GM18502 (cell line): Measurements from ENCODE around the gene VMAC.

ENCODE experiments used
- ATAC-seq: cut with Tn5 transposase; IDR thresholded peaks from one replicate; pipeline ENCODE4 v1.9.1; 2021; ENCODE audit warnings: mild to moderate bottlenecking; ENCODE audit not compliant: unreplicated experiment, poor library complexity

VMAC gene

GRCh38 chr19:5903056-5903623, 1.5 kb upstream of the VMAC start:
- ATAC-seq, result no peak

- ATAC-seq, result peak; percentile 44
Measured at GRCh38 chr19:5903624-5904351, 884 bp upstream of the VMAC start, which contains the start of gene NDUFA11. Gene NDUFA11 (minus strand): TSS chr19:5903790. CDS start chr19:5903708, 82 bp downstream.

DNA sequence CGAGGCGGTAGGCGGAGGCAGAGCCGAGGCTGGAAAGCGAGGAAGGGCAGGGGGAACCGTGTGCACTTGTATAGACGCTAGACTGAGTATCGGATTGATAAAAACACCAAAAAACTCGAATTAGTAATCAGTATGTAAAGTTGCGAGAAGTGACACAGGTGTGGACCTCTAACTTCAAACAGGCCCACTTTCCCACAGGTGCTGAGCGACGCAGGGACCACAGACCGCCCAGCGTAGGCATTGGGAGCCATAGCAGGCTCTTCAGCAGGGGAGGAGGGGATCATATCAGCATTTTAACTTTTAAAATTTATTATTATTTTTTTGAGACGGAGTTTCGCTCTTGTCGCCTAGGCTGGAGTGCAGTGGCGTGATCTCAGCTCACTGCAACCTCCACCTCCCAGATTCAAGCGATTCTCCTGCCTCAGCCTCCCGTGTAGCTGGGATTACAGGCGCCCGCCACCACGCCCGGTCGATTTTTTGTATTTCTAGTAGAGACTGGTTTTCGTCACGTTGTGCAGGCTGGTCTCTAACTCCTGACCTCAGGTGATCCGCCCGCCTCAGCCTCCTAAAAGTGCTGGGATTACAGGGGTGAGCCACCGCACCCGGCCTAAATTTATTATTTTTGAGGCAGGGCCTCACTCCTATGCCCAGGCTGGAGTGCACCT, 574 bp downstream of the VMAC start:
- ATAC-seq, result no peak

DNA sequence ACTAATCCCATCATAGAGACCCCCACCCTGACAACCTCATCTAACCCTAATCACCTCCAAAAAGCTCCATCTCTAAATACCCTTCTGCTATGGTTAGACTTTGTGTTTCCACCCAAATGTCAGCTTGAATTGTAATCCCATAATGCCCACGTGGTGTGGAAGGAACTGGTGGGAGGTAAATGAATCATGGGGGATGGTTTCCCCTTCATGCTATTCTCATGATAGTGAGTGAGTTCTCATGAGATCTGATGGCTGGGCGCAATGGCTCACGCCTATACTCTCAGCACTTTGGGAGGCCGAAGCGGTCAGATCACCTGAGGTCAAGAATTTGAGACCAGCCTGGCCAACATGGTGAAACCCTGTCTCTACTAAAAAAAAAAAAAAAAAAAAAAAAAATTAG, 2.6 kb downstream of the VMAC start:
- no peak for ATAC-seq

DNA sequence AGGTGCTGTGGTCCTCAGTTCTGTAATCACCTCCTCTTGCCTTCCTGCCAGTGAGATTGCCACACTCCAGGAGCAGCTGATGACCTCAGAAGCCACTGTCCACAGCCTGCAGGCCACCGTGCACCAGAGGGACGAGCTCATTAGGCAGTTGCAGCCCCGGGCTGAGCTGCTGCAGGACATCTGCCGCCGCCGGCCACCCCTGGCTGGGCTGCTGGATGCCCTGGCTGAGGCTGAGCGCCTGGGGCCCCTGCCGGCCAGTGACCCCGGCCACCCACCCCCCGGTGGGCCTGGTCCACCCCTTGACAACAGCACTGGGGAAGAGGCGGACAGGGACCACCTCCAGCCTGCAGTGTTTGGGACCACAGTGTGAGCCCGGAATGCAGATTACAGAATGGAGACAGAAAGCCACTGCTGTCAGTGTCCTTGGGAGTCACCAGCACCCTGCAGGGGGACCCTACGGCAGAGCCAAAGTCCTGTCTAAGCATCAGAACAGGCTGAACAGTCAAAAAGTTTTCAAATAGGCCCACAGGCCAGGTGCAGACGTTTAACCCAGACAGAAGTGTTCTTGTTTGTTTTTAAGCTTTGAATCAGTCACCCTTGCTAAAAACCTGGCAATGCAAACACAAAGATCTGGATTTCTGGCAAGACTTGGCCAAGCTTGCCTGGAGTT, 4.2 kb downstream of the VMAC start:
- ATAC-seq, result no peak

GRCh38 chr19:5910638-5910907, 5.9 kb downstream of the VMAC start:
- no peak for ATAC-seq

DNA sequence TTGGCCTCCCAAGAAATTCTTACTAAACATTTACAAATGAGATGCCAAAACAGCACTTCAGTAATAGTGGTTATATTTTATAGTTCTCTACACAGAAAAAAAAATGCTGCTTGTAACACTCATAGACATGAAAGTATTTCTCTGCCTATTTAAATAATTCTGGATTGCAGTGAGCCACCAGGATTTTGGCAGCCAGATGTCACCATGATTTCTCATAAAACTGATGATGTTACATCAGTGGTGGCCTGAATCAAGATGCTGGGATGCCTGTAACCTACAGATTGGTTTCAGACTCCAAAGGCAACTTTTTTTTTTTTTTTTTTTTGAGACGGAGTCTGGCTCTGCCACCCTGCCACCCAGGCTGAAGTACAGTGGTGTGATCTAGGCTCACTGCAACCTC, 6.7 kb downstream of the VMAC start:
- ATAC-seq, result no peak

DNA sequence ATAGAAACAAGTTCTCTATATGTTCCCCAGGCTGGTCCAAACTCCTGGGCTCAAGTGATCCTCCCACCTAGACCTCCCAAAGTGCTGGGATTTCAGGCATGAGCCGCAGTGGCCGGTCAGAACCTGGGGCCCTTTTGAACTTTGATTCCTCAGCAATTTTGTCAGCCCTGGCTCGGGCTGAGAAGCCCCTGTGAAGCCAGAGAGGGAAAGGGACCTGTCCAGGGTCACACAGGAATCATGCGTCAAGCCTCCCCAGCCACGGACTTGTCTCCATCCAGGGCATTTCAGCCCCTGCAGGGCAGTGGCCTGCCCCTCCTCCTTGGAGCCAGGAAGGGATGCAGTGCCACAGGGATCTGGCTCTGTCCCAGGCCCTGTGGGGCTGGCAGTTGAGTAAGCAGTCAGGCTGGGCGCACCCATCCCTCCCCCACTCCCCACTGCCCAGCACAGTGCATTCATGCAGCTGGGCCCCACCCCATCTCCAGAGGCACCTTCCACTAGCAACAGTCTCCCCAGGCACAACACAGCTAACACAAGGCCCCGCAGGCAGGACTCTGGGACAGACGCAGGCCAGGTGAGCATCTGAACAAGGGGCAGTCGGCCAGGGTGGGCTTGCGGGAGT, 9.2 kb downstream of the VMAC start, which contains the start of gene CAPS:
CAPS (plus strand) TSS at position 516 of the 619 bp plus-strand sequence. CDS start 153 bp downstream, outside the sequence.
- no peak for ATAC-seq

- no peak for ATAC-seq
Measured at GRCh38 chr19:5914358-5914774, 9.7 kb downstream of the VMAC start.

GRCh38 chr19:5914946-5915781, 10.5 kb downstream of the VMAC start:
- ATAC-seq, result no peak

GRCh38 chr19:5915782-5916165, 11.1 kb downstream of the VMAC start:
- no peak for ATAC-seq

DNA sequence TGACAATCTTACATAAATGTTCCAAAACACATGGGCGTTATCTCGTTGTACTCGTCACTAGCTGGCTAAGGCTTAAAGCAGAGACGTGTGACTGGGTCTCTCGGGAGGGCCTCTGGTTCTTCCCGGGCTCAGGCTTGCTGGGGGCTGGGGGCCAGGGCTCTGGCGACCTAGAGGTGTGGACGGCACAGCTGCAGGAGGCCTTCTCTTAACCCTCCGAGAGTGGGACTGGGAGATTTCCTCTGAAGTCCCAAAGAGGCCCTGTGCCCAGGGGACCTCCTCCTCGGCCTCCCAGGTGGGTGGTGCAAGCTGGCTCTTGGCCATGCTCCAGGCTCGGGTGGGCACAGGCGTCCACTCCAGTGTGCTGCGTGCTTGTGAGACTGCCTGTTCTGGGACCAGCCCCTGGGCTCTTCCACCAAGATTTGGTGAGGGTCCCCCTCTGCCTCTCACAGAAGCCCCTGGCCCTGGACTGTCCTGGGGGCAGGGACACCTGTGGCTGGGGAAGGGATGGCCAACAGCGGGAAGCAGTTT, 11.6 kb downstream of the VMAC start:
- ATAC-seq, result no peak

GRCh38 chr19:5917431-5918107, 12.9 kb downstream of the VMAC start:
- no peak for ATAC-seq

GRCh38 chr19:5918463-5919079, 13.9 kb downstream of the VMAC start:
- no peak for ATAC-seq

- no peak for ATAC-seq
Measured at GRCh38 chr19:5921516-5922160, 17.0 kb downstream of the VMAC start.

GRCh38 chr19:5922161-5922545, 17.5 kb downstream of the VMAC start:
- no peak for ATAC-seq

GRCh38 chr19:5923356-5923755, 18.7 kb downstream of the VMAC start:
- ATAC-seq, result no peak

DNA sequence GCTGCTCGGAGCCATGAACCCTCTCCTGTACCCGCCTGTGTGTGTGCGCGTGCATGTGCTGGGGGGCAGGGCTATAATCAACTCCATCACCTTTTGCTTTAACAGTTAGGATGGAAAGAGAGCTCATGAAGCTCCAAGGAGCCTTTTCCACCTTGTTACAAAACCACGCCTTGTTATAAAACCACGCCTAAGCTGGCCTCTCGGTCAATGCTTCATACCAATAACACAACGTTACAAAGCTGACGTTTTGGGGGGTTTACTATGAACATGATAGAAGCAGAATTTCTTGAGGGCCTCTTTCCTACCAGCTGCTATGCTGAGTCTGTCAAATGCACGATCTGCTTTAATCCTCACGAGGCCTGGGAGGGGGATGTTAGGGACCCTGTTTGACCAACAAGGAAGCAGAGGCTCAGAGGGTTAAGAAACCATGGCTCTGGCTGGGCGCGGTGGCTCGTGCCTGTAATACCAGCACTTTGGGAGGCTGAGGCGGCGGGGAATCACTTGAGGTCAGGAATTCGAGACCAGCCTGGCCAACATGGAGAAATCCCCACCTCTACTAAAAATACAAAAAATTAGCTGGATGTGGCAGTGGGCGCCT, 21.3 kb downstream of the VMAC start:
- ATAC-seq, result no peak
